GM12891 (cell line): Measurements from ENCODE around the gene ANO4.
"Not testable (repeated sequence)": the region's sequence is repeated elsewhere in the genome, so short reads cannot be mapped to it uniquely, and the experiment has no call there.

ENCODE experiments used
- DNase-seq: peaks from one replicate; pipeline ENCODE4 v3.0.0; 2011; ENCODE audit warnings: low spot score; ENCODE audit not compliant: insufficient read length
- FAIRE-seq: peaks from 2 replicates; lab custom pipeline; 2011; peaks lifted over from hg19 to GRCh38; lab: Jason Lieb, UNC
- PAX5 ChIP-seq: IDR thresholded peaks from 2 replicates; pipeline ENCODE4 v1.6.1; 2011; ENCODE audit warnings: low read length, moderate library complexity, mild to moderate bottlenecking; ENCODE audit not compliant: insufficient read depth, severe bottlenecking
- POLR2A ChIP-seq: IDR thresholded peaks from 2 replicates; pipeline ENCODE4 v1.6.1; 2011; ENCODE audit warnings: low read depth, low read length, control low read depth
- POLR2AphosphoS5 ChIP-seq: IDR thresholded peaks from 2 replicates; pipeline ENCODE4 v1.6.1; 2011; ENCODE audit warnings: low read depth, low read length, control low read depth
- POU2F2 ChIP-seq: IDR thresholded peaks from 2 replicates; pipeline ENCODE4 v1.6.1; 2011; ENCODE audit warnings: low read depth, mild to moderate bottlenecking, control low read depth, low read length, moderate library complexity
- SPI1 ChIP-seq: IDR thresholded peaks from 2 replicates; pipeline ENCODE4 v1.6.1; 2011; ENCODE audit warnings: low read depth, low read length, control low read depth
- TAF1 ChIP-seq: IDR thresholded peaks from 2 replicates; pipeline ENCODE4 v1.6.1; 2011; ENCODE audit warnings: low read depth, low read length, control low read depth

ANO4 gene

DNA sequence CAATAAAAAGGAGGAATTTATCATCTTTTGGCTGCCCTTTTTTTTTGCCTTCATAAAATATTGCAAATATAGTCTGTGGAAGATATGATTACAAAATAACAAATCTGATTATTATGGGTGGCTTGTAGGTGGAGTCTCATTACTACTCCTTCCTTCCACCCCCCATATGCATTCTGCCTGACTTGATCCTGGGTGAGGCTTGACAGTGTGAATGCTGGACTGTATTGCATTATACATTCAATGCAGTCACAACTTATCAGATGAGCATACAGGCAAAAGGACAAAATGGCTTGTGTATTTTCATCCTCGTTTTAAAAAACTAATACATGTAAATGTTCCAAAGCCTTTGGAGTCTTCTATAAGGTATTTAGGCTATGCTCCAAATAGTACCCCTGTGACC, 186.3 kb downstream of the ANO4 start:
- DNase-seq (no peak), FAIRE-seq (no peak)
- no peak for TF ChIP-seq POLR2A
- no peak for TF ChIP-seq POU2F2
- TF ChIP-seq PAX5: no peak
- TF ChIP-seq TAF1: no peak
- TF ChIP-seq SPI1: no peak
- no peak for TF ChIP-seq POLR2AphosphoS5

DNA sequence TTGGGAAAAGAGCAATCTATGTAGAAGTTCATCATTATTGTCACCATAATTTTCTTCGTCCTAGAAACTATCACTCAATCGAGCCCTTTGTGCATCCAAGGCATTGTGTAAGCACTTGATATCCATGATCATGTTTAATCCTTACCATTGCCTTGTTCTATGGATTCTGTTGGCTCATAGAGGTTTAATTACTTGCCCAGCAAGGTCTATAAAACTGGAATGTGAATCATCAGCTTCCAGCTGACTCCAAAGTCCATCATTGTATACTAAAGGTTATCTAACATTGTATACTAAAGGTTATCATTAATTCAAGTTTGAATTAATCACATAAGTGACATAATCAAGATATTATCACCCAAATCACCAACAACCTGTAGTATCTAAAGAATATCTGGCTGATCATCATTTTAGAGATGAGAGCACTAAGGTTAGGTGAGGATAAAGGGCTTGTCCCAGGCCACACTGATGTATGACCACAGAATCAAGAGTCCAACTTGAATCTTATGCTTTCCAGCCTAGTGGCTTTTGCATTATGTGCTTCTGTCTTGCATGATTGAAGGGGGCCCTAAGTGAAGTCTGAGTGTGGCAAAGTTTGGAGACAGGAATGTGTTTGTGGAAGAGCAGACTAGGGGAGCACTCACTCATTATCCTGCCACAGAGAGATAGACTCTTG, 188.1 kb downstream of the ANO4 start:
- no peak for FAIRE-seq

DNA sequence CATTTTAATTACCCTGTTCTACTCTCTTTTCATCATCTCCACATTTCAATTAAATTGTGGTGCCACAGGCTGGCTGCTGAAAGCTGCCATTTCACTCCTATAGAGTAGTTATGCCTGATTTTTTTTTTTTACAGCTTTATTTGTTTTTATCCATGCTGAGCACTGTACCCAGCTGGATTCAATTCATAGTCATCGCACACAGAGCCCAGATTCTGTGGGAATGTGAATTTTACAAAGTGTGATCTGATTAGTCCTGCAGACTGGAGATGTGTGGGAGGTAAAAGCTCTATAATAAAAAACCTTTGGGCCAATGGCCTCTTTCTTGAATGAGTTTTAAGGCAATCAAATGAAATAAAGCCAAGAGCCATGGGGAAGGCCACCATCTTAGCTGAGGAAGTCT, 190.2 kb downstream of the ANO4 start:
- DNase-seq (no peak), FAIRE-seq (no peak)

More for the DNA sequence above, 188.1 kb downstream of the ANO4 start:
- DNase-seq: no peak
- TF ChIP-seq TAF1: no peak
- TF ChIP-seq POLR2A: no peak
- TF ChIP-seq POLR2AphosphoS5: no peak
- no peak for TF ChIP-seq POU2F2
- TF ChIP-seq SPI1: no peak
- no peak for TF ChIP-seq PAX5

DNA sequence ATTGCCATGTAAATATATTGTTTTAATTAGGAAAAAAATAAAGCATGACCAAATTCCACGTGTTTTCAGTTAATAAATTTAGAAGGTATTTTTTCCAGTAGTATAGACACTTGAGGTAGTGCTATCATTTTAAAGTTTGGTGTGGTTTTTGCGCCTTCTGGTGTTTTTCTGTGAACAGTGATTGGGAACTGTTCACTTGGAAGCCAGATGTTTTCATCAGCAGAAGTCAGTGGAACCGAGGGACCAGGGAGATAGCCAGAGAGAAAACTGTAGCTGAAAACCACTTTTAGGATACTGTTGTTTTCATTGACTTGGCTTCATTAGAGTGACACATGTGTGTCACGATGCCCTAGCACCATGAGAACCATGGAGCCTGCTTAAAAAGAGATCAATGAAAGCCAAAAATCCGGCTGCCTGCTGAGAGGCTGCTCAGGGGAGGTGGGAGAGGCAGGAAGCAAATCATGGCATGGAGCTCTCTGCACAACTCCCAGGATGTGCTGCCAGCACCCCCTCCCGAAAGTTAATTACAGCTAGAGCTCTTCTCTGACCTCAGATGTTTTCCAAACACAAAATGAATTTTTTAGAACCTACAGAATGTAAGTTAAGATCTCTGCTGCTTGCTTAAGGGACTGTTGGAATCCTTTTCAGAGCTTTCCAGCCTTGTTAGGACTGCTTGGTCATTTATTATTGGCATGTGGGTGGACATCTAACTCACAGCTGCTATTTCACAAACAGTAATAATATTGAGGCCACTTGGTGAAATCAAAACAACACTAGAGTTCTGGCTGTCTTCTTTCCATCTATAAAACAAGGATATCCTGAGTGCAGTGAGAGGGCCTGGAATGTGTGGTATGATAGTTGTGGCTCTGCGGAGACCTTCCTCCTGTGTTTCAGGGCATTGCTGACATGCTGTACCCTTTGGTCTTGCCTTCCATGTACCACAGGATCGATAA, 192.3 kb downstream of the ANO4 start:
- no peak for TF ChIP-seq TAF1
- TF ChIP-seq POU2F2: no peak
- no peak for TF ChIP-seq POLR2A
- no peak for TF ChIP-seq POLR2AphosphoS5
- TF ChIP-seq SPI1: no peak
- TF ChIP-seq PAX5: no peak
- FAIRE-seq: no peak
- no peak for DNase-seq

More for the DNA sequence above, 190.2 kb downstream of the ANO4 start:
- no peak for TF ChIP-seq PAX5
- no peak for TF ChIP-seq POLR2A
- TF ChIP-seq POLR2AphosphoS5: no peak
- no peak for TF ChIP-seq SPI1
- no peak for TF ChIP-seq POU2F2
- no peak for TF ChIP-seq TAF1

DNA sequence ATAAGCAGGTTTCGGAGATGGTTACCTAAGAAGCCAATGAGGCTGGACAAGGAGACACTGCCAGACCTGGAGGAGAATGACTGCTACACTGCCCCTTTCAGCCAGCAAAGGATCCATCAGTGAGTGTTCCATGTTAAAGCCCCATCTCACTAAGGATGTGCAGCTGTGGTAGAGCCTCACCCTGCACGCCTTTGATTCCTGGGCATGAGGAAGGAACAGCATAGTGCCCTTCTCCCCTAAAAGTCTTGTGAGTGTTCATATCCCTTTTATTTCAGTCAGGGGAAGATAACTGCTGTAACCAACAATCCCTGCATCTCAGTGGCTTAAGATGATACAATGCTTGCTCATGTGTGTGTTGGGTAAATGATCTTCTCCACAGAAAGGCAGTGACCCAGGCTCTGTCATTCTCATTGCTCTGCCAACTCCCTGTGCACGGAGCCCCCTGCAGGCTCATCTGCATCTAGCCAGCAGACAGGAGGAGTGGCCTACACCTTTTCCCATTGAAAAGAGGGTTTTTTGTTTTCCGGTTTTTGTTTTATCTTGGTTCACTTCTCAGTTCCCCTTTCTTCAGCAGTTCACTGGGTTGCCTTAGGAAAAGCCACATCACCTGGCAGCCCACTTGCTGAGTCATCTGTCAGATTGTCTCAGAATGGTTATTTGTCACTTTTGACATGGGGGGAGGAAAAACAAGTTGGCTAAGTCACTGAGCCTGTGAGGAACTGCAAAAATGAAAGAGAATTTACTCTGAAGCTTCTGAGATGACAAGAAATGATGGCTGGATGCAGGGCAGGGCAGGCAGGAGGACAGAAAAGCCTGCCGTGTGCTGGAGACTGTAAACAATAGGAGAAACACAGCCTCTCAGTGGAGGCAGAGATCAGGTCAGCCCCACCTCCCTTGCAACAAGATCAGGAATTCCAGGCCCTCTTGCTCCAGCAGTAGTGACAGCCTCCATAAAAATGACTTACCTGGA, 193.3 kb downstream of the ANO4 start:
- FAIRE-seq (peak; percentile 94), DNase-seq (peak; percentile 42)
- TF ChIP-seq POLR2AphosphoS5 (no peak), POU2F2 (no peak), TAF1 (no peak), PAX5 (peak; percentile 17), POLR2A (no peak), SPI1 (peak; percentile 99)

DNA sequence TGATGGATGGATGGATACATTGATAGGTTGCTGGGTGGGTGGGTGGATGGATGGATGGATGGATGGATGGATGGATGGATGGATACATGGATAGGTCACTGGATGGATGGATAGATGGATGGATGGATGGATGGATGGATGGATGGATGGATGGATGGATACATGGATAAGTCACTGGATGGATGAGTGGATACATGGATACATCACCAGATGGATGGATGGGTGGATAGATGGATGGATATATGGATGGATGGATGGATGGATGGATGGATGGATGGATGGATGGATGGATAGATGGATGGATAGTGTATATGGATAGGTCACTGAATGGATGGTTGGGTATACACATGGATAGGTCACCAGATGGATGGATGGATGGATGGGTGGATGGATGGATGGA, 194.9 kb downstream of the ANO4 start:
- not testable (repeated sequence) for DNase-seq, FAIRE-seq

DNA sequence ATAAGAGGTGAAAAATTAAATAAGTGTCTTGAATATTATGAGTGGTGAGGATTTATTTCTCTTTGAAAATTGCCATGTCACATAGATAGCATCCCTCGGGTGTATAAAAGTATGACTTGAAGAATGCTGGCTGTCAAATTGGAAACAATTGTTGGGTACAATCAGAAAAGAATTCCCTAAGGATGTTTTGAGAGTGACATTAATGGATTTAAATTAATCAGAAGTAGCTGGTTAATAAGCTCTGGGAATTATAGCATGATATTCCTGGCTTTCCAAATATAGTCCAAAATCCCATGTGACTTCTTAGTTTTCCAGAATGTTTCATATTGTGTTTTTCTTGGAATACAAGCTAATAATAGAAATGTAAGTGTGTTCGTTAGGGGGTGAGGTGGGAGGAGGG, 196.5 kb downstream of the ANO4 start:
- TF ChIP-seq POLR2A (no peak), POLR2AphosphoS5 (no peak), PAX5 (no peak), POU2F2 (no peak), SPI1 (no peak), TAF1 (no peak)
- no peak for DNase-seq
- no peak for FAIRE-seq

DNA sequence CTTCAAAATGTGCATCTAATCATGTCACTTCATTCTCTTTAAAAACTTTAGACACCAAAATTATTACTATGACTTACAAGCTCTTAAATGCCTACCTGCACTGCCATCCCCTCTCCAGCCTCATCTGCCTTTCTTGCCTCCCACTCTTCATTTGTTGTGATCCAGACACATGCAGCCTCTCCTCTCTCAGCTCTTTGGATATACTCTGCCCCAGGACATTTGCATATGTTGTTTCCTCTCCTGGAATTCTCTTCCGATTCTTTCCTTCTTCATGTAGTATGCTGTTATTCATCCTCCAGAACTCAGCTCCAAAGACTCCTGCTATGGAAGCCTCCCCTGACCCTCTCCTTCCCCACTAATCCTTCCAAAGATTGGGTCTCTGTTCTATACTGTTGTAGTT, 197.6 kb downstream of the ANO4 start:
- TF ChIP-seq POLR2AphosphoS5: no peak
- no peak for TF ChIP-seq POU2F2
- TF ChIP-seq TAF1: no peak
- TF ChIP-seq POLR2A: no peak
- TF ChIP-seq PAX5: no peak
- TF ChIP-seq SPI1: no peak
- DNase-seq (no peak), FAIRE-seq (no peak)

DNA sequence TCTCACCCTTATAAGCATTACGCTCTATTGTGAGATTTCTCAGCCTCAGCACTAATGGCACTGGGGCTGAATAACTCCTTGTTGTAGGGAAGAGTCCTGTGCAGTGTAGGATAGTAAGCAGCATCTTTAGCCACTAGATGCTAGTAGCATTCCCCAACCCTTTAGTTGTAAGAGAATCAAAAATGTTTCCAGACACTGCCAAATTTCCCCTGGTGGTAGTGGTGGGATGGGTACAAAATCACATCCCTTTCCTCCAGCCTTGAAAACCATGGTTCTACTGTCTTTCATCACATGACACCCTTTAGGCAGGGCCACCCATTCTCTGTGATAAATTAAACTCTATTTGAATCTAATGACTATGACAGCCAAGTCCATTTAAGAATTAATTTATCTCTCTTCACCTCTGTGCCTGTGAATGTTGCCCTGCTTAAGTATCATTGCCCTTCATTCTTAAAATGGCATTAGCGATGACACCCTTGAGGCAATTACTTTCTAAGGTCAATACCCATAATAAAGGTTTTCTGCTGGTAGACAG, 199.4 kb downstream of the ANO4 start:
- no peak for DNase-seq
- no peak for FAIRE-seq
- TF ChIP-seq POLR2AphosphoS5 (no peak), PAX5 (no peak), SPI1 (no peak), POLR2A (no peak), TAF1 (no peak), POU2F2 (no peak)
